ENCODE measurements around the gene SLC19A3. TPM values are rescaled to one million over a fixed set of nuclear protein-coding genes. Genes with fewer than 3 reads are reported as not detected.

Gene SLC19A3
- 1 to 10 TPM; 1.0 to 4.6 (median 3.0) TPM for total RNA-seq
- 1 to 10 TPM; 2.3 to 7.1 TPM for polyA plus RNA-seq

- no peaks in the 10 kb centered on the region for H3K36me3 ChIP-seq
- no peaks in the 10 kb centered on the region for H3K9me3 ChIP-seq
- H3K4me3 ChIP-seq: peak within 1 kb of the TSS in 3 of 4 donors; percentile 1 to 38 (median 29)
- 5% methylated on average over 35 of the region's 35 CpGs for WGBS, 2 donors
- no peak for TF ChIP-seq CTCF (IDR thresholded peaks at IDR 0.05)
- ATAC-seq: peak; percentile 90 to 97 (median 95)
- peak; percentile 61 to 85 (median 79) for DNase-seq
- intact Hi-C loops (cut with DNase I): no loop called here
- peak within 1 kb of the TSS in 2 of 4 donors; percentile 31 to 35 for H3K27ac ChIP-seq
- no peaks in the 10 kb centered on the region for H3K27me3 ChIP-seq
- no peaks in the 10 kb centered on the region for H3K4me1 ChIP-seq
- FAIRE-seq: peak; percentile 23
Observed at GRCh38 chr2:227717687-227718567, at the start of gene SLC19A3. Gene SLC19A3 (minus strand): TSS chr2:227718028. CDS start chr2:227702318, 15,710 bp downstream.

- no peaks in the 10 kb centered on the region for H3K36me3 ChIP-seq
- peak; percentile 68 to 81 (median 76) for TF ChIP-seq CTCF (IDR thresholded peaks at IDR 0.05)
- no peak overlapping the region for H3K4me3 ChIP-seq
- no peak for FAIRE-seq
- 13 to 18% methylated on average over 11 of the region's 11 CpGs for WGBS, 2 donors
- DNase-seq: peak; percentile 68 to 86 (median 82)
- ATAC-seq: peak; percentile 89 to 99 (median 98)
- H3K9me3 ChIP-seq: no peaks in the 10 kb centered on the region
- no peaks in the 10 kb centered on the region for H3K27me3 ChIP-seq
- H3K4me1 ChIP-seq: no peaks in the 10 kb centered on the region
- intact Hi-C loops (cut with DNase I): loop anchor here in 2 of 3 donors (5.0 to 10.0 kb wide), 2 partner anchors 109 to 362 kb away; no protein-coding TSS in a partner anchor
- H3K27ac ChIP-seq: peak overlapping the region in 2 of 4 donors; percentile 4 to 51
Observed at GRCh38 chr2:227766373-227766883, 48.6 kb upstream of the SLC19A3 start.

- WGBS, 2 donors: 35 to 38% methylated on average over 4 of the region's 4 CpGs
- no peaks in the 10 kb centered on the region for H3K36me3 ChIP-seq
- DNase-seq (no peak), FAIRE-seq (no peak), ATAC-seq (peak in 3 of 4 donors; percentile 8 to 18 (median 9))
- no peak overlapping the region for H3K4me3 ChIP-seq
- H3K27ac ChIP-seq: peak overlapping the region in 3 of 4 donors; percentile 5 to 51 (median 35)
- H3K27me3 ChIP-seq: no peaks in the 10 kb centered on the region
- no peaks in the 10 kb centered on the region for H3K4me1 ChIP-seq
- TF ChIP-seq CTCF (IDR thresholded peaks at IDR 0.05): no peak
- H3K9me3 ChIP-seq: no peaks in the 10 kb centered on the region
- intact Hi-C loops (cut with DNase I): loop anchor here in 2 of 3 donors (5.0 to 10.0 kb wide), 2 partner anchors 109 to 361 kb away; no protein-coding TSS in a partner anchor
Observed at GRCh38 chr2:227765788-227766372, 48.1 kb upstream of the SLC19A3 start.

DNA sequence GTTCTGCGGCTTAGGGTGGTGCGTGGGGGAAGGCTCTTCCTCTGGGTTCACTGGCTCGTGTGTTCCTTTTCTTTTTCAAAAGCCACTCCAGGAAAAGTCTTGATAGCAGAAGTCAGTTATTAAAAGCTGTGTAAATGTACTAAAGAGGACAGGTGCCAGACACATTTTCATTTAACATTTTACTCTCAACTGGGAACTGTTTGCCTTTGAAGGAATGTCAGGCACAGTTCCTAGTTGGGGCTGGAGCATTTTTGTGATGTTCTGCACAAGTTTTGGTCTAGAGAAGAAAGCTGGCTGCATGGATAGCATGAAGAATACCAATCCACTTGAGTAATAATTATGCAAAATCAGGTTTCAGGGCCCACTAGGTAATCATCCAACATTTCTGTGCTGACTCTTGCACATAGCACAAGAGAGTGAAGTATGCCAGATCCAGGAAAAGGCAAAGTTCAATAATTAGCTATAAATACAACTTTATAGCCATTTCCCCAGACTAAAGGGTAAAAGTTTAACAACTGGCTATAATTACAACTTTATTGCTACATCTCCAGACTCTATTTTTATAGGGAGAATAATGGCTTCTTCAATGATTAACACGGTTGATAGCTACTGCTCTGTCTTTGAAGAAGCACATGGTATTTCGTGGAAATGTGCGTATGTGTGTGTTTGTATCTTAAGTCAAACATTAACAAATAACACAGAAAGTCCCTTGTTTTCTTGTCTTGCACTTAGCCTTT, 44.1 kb upstream of the SLC19A3 start:
- intact Hi-C loops (cut with DNase I): loop anchor here in 1 of 3 donors (5.0 to 10.0 kb wide), 2 partner anchors 100 to 357 kb away; no protein-coding TSS in a partner anchor
- H3K4me3 ChIP-seq: no peak overlapping the region
- ATAC-seq: peak; percentile 48 to 53 (median 50)

More for the DNA sequence above, 44.1 kb upstream of the SLC19A3 start:
- Histone ChIP-seq H3K4me1 (no peaks in the 10 kb centered on the region), H3K27me3 (no peaks in the 10 kb centered on the region), H3K27ac (peak overlapping the region in 2 of 4 donors; percentile 55 to 67), H3K36me3 (no peaks in the 10 kb centered on the region), H3K9me3 (no peaks in the 10 kb centered on the region)
- no peak for TF ChIP-seq CTCF (IDR thresholded peaks at IDR 0.05)
- peak in 1 of 6 donors; percentile 20 for DNase-seq
- WGBS, 2 donors: 46 to 48% methylated on average over 6 of the region's 6 CpGs
- peak; percentile 92 for FAIRE-seq

Data from pancreas (tissue), 10 donors.